Activated naive CD4-positive, alpha-beta T cell treated with anti-CD3 and anti-CD28 coated beads, Interleukin-2, amount 50 U/mL, for 16 hours (primary cell): ENCODE results near the gene GASK1A.

Source experiments
- DNase-seq: peaks from one replicate; pipeline ENCODE4 v3.0.0-alpha.2; 2020

Gene GASK1A

GRCh38 chr3:43072361-43072760 is 93.2 kb downstream of the GASK1A start:
- DNase-seq = no peak

GRCh38 chr3:43073116-43073835 is 94.2 kb downstream of the GASK1A start:
- DNase-seq = no peak

GRCh38 chr3:43073836-43074220 is 94.7 kb downstream of the GASK1A start:
- no peak for DNase-seq

- no peak for DNase-seq
These were observed 95.4 kb downstream of the GASK1A start for GRCh38 chr3:43074482-43074881.

GRCh38 chr3:43074901-43075689 is 96.0 kb downstream of the GASK1A start:
- DNase-seq = no peak

- no peak for DNase-seq
These were observed 97.0 kb downstream of the GASK1A start for GRCh38 chr3:43075904-43076661.

GRCh38 chr3:43076857-43077256 is 97.7 kb downstream of the GASK1A start:
- no peak for DNase-seq

- DNase-seq = no peak
These were observed 98.2 kb downstream of the GASK1A start for GRCh38 chr3:43077261-43077660.

- no peak for DNase-seq
These were observed 98.6 kb downstream of the GASK1A start for GRCh38 chr3:43077707-43078106.

GRCh38 chr3:43079536-43080332 is 100.6 kb downstream of the GASK1A start:
- no peak for DNase-seq

GRCh38 chr3:43080726-43081568 is 101.8 kb downstream of the GASK1A start:
- no peak for DNase-seq

GRCh38 chr3:43081796-43082195 is 102.7 kb downstream of the GASK1A start:
- no peak for DNase-seq

GRCh38 chr3:43082457-43082856 is 103.3 kb downstream of the GASK1A start:
- DNase-seq = no peak

- no peak for DNase-seq
These were observed 107.5 kb downstream of the GASK1A start for GRCh38 chr3:43086460-43087165.

GRCh38 chr3:43087249-43087776 is 108.2 kb downstream of the GASK1A start:
- DNase-seq = no peak

- DNase-seq = no peak
These were observed 110.0 kb downstream of the GASK1A start for GRCh38 chr3:43089081-43089480.

GRCh38 chr3:43090238-43090637 is 111.1 kb downstream of the GASK1A start:
- no peak for DNase-seq

GRCh38 chr3:43091481-43091880 is 112.4 kb downstream of the GASK1A start:
- DNase-seq = no peak

- no peak for DNase-seq
These were observed 113.9 kb downstream of the GASK1A start for GRCh38 chr3:43093006-43093405.

GRCh38 chr3:43093974-43094373 is 114.9 kb downstream of the GASK1A start:
- no peak for DNase-seq

GRCh38 chr3:43094381-43094780 is 115.3 kb downstream of the GASK1A start:
- DNase-seq = no peak
